ENCODE data around the gene LCE3C.
"Not testable (repeated sequence)": the region's sequence is repeated elsewhere in the genome, so short reads cannot be mapped to it uniquely, and the experiment has no call there.

The LCE3C gene

GRCh38 chr1:152599934-152600333, at the start of gene LCE3C:
Gene LCE3C (plus strand): TSS chr1:152600234. CDS start chr1:152600732, 498 bp downstream.
- DNase-seq (ENCODE audit: low read depth in 3 of 3) = no peak

GRCh38 chr1:152565115-152565514, 34.9 kb upstream of the LCE3C start:
- no peak for DNase-seq (ENCODE audit: low read depth in 3 of 3)

- no peak for DNase-seq (ENCODE audit: low read depth in 3 of 3)
Observed at GRCh38 chr1:152565535-152566215, 34.4 kb upstream of the LCE3C start.

GRCh38 chr1:152566681-152567080, 33.4 kb upstream of the LCE3C start, which contains the start of gene LCE3E:
Gene LCE3E (minus strand): TSS chr1:152566780. CDS start chr1:152566208, 572 bp downstream.
- DNase-seq (ENCODE audit: low read depth in 3 of 3) = no peak

GRCh38 chr1:152577168-152577567, 22.9 kb upstream of the LCE3C start:
- DNase-seq (ENCODE audit: low read depth in 3 of 3) = no peak

- not testable (repeated sequence) for DNase-seq (ENCODE audit: low read depth in 3 of 3)
Observed at GRCh38 chr1:152579526-152579925, 20.5 kb upstream of the LCE3C start.

GRCh38 chr1:152580433-152580832, 19.6 kb upstream of the LCE3C start, which contains the start of gene LCE3D:
Gene LCE3D (minus strand): TSS chr1:152580516. CDS start chr1:152579936, 580 bp downstream.
- no peak for DNase-seq (ENCODE audit: low read depth in 3 of 3)

GRCh38 chr1:152582647-152583046, 17.4 kb upstream of the LCE3C start:
- DNase-seq (ENCODE audit: low read depth in 3 of 3) = no peak

GRCh38 chr1:152585586-152585985, 14.4 kb upstream of the LCE3C start:
- DNase-seq (ENCODE audit: low read depth in 3 of 3) = no peak

- no peak for DNase-seq (ENCODE audit: low read depth in 3 of 3)
Observed at GRCh38 chr1:152596986-152597385, 3.0 kb upstream of the LCE3C start.

- DNase-seq (ENCODE audit: low read depth in 3 of 3) = no peak
Observed at GRCh38 chr1:152613511-152613910, 13.5 kb downstream of the LCE3C start, which contains the start of gene LCE3B. Gene LCE3B (plus strand): TSS chr1:152613811. CDS start chr1:152613811, 0 bp downstream.

GRCh38 chr1:152621993-152622392, 22.0 kb downstream of the LCE3C start:
- DNase-seq (ENCODE audit: low read depth in 3 of 3) = no peak

GRCh38 chr1:152622803-152623202, 22.8 kb downstream of the LCE3C start, which contains the start of gene LCE3A:
Gene LCE3A (minus strand): TSS chr1:152623103. CDS start chr1:152623103, 0 bp downstream.
- no peak for DNase-seq (ENCODE audit: low read depth in 3 of 3)

- peak in 1 of 3 experiments; percentile 17 for DNase-seq (ENCODE audit: low read depth in 3 of 3)
Observed at GRCh38 chr1:152623203-152623844, 23.3 kb downstream of the LCE3C start.

GRCh38 chr1:152626744-152627143, 26.7 kb downstream of the LCE3C start:
- no peak for DNase-seq (ENCODE audit: low read depth in 3 of 3)

- DNase-seq (ENCODE audit: low read depth in 3 of 3) = no peak
Observed at GRCh38 chr1:152630596-152630995, 30.6 kb downstream of the LCE3C start.

GRCh38 chr1:152640351-152640750, 40.3 kb downstream of the LCE3C start:
- DNase-seq (ENCODE audit: low read depth in 3 of 3) = no peak

GRCh38 chr1:152643945-152644344, 43.9 kb downstream of the LCE3C start:
- no peak for DNase-seq (ENCODE audit: low read depth in 3 of 3)

- no peak for DNase-seq (ENCODE audit: low read depth in 3 of 3)
Observed at GRCh38 chr1:152645146-152645545, 45.1 kb downstream of the LCE3C start.

- DNase-seq (ENCODE audit: low read depth in 3 of 3) = no peak
Observed at GRCh38 chr1:152646656-152647055, 46.6 kb downstream of the LCE3C start.

Measured in stimulated activated CD4-positive, alpha-beta T cell treated with anti-CD3 and anti-CD28 coated beads, TNF-alpha, amount 100 ng/mL, for 24 hours (primary cell).